Adrenal gland (tissue), 12 donors: ENCODE results near the gene TRMT10A. TPM values are rescaled to one million over a fixed set of nuclear protein-coding genes. Genes with fewer than 3 reads are reported as not detected.

Experiments
- DNase-seq, 7 donors: peaks; one replicate each; pipeline ENCODE4 v3.0.0-alpha.2; 2019 to 2020
- H3K27ac ChIP-seq, 5 donors: fragments of 200-600 bp; sonication (generic) in 4 of 5; 1 replicate in 3 of 5; 2 replicates in 2 of 5; pipeline versions ENCODE4 v1.5.1 to v1.8.0; 2016 to 2020; ENCODE audit warnings: mild to moderate bottlenecking in 1 of 5
- H3K27me3 ChIP-seq: fragments of 200-600 bp; 2 replicates; pipeline ENCODE4 v1.8.0; 2021
- H3K36me3 ChIP-seq, 2 donors: fragments of 200-600 bp; replicated peaks in 1 of 2; 1 replicate in 1 of 2; 2 replicates in 1 of 2; pipeline versions ENCODE4 v1.5.1 to v1.8.0; 2018 to 2022
- H3K4me1 ChIP-seq, 2 donors: fragments of 200-600 bp; replicated peaks in 1 of 2; 1 replicate in 1 of 2; 2 replicates in 1 of 2; pipeline versions ENCODE4 v1.5.1 to v1.8.0; 2018 to 2021
- H3K4me3 ChIP-seq, 4 donors: fragments of 200-600 bp; sonication (generic) in 3 of 4; one replicate each; pipeline ENCODE4 v1.5.1; 2016 to 2018
- H3K9me3 ChIP-seq, 3 donors: fragments of 200-600 bp; sonication (generic) in 1 of 3; replicated peaks in 1 of 3; 1 replicate in 2 of 3; 2 replicates in 1 of 3; pipeline versions ENCODE4 v1.5.1 to v1.8.0; 2016 to 2021
- CTCF ChIP-seq, 6 experiments: fragments of 450-650 bp in 4 of 6; fragments of 200-600 bp in 2 of 6; sonication (generic) in 1 of 6; IDR thresholded peaks; 1 replicate in 5 of 6; 2 replicates in 1 of 6; pipeline versions ENCODE4 v1.5.1 to v1.8.0; 2016 to 2021; ENCODE audit warnings: antibody characterized with exemption in 6 of 6, mild to moderate bottlenecking in 2 of 6, moderate library complexity in 1 of 6
- POLR2A ChIP-seq, 2 donors: fragments of 450-650 bp; IDR thresholded peaks; one replicate each; pipeline ENCODE4 v1.6.1; 2017; ENCODE audit warnings: antibody characterized with exemption in 2 of 2, mild to moderate bottlenecking in 2 of 2, moderate library complexity in 1 of 2
- WGBS, 4 donors: extraction: QIAGEN DNeasy Blood & Tissue Kit in 2 of 4; methylation state at CpG; one replicate each; pipeline versions ENCODE4 v1.1.5 to v1.1.7; 2013 to 2017; 5-methylcytosine and 5-hydroxymethylcytosine counted together
- intact Hi-C, 2 donors: fragments of 100-400 bp; cut with DNase I; formaldehyde crosslinking; loops; one replicate each; pipeline versions ENCODE4 v1.14.1 to v1.15.0; 2022 to 2023
- polyA plus RNA-seq, 3 donors: library from polyadenylated mRNA; stranded (reverse); fragments of 200-250 nt in 2 of 3; fragments of 350-450 nt in 1 of 3; fragmentation: Illumina TruSeq in 1 of 3; extraction: RNeasy Lipid Tissue Mini Kit (QIAGEN cat#74804) in 1 of 3; gene quantifications; one replicate each; pipeline ENCODE4 v1.2.3, GENCODE V29; 2013 to 2014
- total RNA-seq, 9 donors: library from RNA; depleted of rRNA in 4 of 9; stranded (reverse); fragments of >200 nt in 4 of 9; fragments of 120-200 nt in 1 of 9; fragmentation: NEBNext Ultra II Directional in 1 of 9; extraction: Animal tissue kit (Norgen Biotek cat#: 25700) in 1 of 9; gene quantifications; one replicate each; pipeline versions ENCODE4 v1.1.0 to v1.2.4, GENCODE V29; 2013 to 2023
- donor health status: healthy with polysubstance abuse.
- donor health status: Bipolar disorder and iron deficiency.
- donor health status: DM: yes; HTN: yes; CAD: no.
- donor health status: DM: no; HTN: no; CAD: no.
- donor health status: DM: no; HTN: no; CAD: no.
- donor health status: DM: yes; HTN: yes; CAD: no.

TRMT10A gene
- total and polyA plus RNA-seq, 12 donors = 2.1 to 20.4 (median 5.3) TPM

GRCh38 chr4:99510721-99511120, 53.1 kb downstream of the TRMT10A start, which contains the start of gene C4orf17:
TSS of gene C4orf17 (plus strand) at chr4:99511021. CDS start at chr4:99513082, 2,061 bp downstream.
- Histone ChIP-seq H3K36me3 (no peaks in the 10 kb centered on the region), H3K27me3 (no peaks in the 10 kb centered on the region), H3K4me1 (no peaks in the 10 kb centered on the region), H3K9me3 (no peaks in the 10 kb centered on the region), H3K27ac (no peak within 1 kb of the TSS), H3K4me3 (no peak within 1 kb of the TSS)
- no peak for DNase-seq
- 73 to 76% (median 73%) methylated on average over 4 of the region's 4 CpGs for WGBS, 4 donors
- TF ChIP-seq POLR2A (IDR thresholded peaks at IDR 0.05) (no peak), CTCF (IDR thresholded peaks at IDR 0.05) (no peak)
- intact Hi-C loops = no loop called here

- H3K27me3 ChIP-seq = no peaks in the 10 kb centered on the region
These were observed 56.1 kb downstream of the TRMT10A start for GRCh38 chr4:99507762-99508161.

GRCh38 chr4:99507349-99507748, 56.5 kb downstream of the TRMT10A start:
- 53 to 81% (median 68%) methylated on average over 1 of the region's 1 CpG for WGBS, 4 donors
- no peaks in the 10 kb centered on the region for H3K27me3 ChIP-seq
- no peak for DNase-seq
- no peak for TF ChIP-seq POLR2A (IDR thresholded peaks at IDR 0.05)
- intact Hi-C loops = no loop called here
- H3K4me1 ChIP-seq = no peaks in the 10 kb centered on the region
- no peak overlapping the region for H3K4me3 ChIP-seq
- H3K36me3 ChIP-seq = no peaks in the 10 kb centered on the region
- no peak overlapping the region for H3K27ac ChIP-seq
- H3K9me3 ChIP-seq = no peaks in the 10 kb centered on the region

More at GRCh38 chr4:99507762-99508161, 56.1 kb downstream of the TRMT10A start:
- H3K36me3 ChIP-seq = no peaks in the 10 kb centered on the region
- intact Hi-C loops = no loop called here
- no peak overlapping the region for H3K4me3 ChIP-seq
- H3K9me3 ChIP-seq = no peaks in the 10 kb centered on the region
- no peak overlapping the region for H3K27ac ChIP-seq
- no peak for DNase-seq
- H3K4me1 ChIP-seq = no peaks in the 10 kb centered on the region
- TF ChIP-seq POLR2A (IDR thresholded peaks at IDR 0.05) (no peak), CTCF (IDR thresholded peaks at IDR 0.05) (no peak)

- Histone ChIP-seq H3K36me3 (no peaks in the 10 kb centered on the region), H3K4me3 (no peak overlapping the region), H3K4me1 (no peaks in the 10 kb centered on the region), H3K27ac (no peak overlapping the region), H3K27me3 (no peaks in the 10 kb centered on the region), H3K9me3 (no peaks in the 10 kb centered on the region)
- no peak for DNase-seq
- WGBS, 4 donors = 30 to 55% (median 47%) methylated on average over 2 of the region's 2 CpGs
- TF ChIP-seq CTCF (IDR thresholded peaks at IDR 0.05) (no peak), POLR2A (IDR thresholded peaks at IDR 0.05) (no peak)
- intact Hi-C loops = no loop called here
These were observed 57.1 kb downstream of the TRMT10A start for GRCh38 chr4:99506781-99507180.

GRCh38 chr4:99504804-99505502, 58.9 kb downstream of the TRMT10A start:
- no peaks in the 10 kb centered on the region for H3K27me3 ChIP-seq
- no peaks in the 10 kb centered on the region for H3K4me1 ChIP-seq
- TF ChIP-seq CTCF (IDR thresholded peaks at IDR 0.05) (no peak), POLR2A (IDR thresholded peaks at IDR 0.05) (no peak)
- no peak for DNase-seq
- H3K9me3 ChIP-seq = no peaks in the 10 kb centered on the region
- H3K4me3 ChIP-seq = no peak overlapping the region
- WGBS, 4 donors = 67 to 78% (median 71%) methylated on average over 2 to 3 of the region's 3 CpGs
- no peaks in the 10 kb centered on the region for H3K36me3 ChIP-seq
- intact Hi-C loops = no loop called here
- H3K27ac ChIP-seq = no peak overlapping the region
